Liver (tissue), 3 donors: Measurements from ENCODE around the gene MIF4GD.

ENCODE experiments used
- RXRA ChIP-seq, 2 donors: IDR thresholded peaks; 2 replicates each; pipeline ENCODE4 v1.6.1; 2017 to 2018; ENCODE audit warnings: antibody characterized with exemption in 2 of 2, mild to moderate bottlenecking in 1 of 2
- TAF1 ChIP-seq: conservative IDR thresholded peaks from 2 replicates; pipeline ENCODE4 v1.6.1; 2016; ENCODE audit warnings: antibody characterized with exemption, mild to moderate bottlenecking
- TF ChIP-seq, protein P1 (sequence below): fragments of 150-350 bp; IDR thresholded peaks from 2 replicates; pipeline ENCODE4 v1.5.1; 2017; ENCODE audit warnings: improper control_type of control experiment, low read depth, low read length; ENCODE audit not compliant: missing input control
- TF ChIP-seq, protein P2 (sequence below): IDR thresholded peaks from 2 replicates; pipeline ENCODE4 v1.6.1; 2016; ENCODE audit warnings: antibody characterized with exemption
- donor health status: healthy.
- donor health status: healthy.

DNA sequence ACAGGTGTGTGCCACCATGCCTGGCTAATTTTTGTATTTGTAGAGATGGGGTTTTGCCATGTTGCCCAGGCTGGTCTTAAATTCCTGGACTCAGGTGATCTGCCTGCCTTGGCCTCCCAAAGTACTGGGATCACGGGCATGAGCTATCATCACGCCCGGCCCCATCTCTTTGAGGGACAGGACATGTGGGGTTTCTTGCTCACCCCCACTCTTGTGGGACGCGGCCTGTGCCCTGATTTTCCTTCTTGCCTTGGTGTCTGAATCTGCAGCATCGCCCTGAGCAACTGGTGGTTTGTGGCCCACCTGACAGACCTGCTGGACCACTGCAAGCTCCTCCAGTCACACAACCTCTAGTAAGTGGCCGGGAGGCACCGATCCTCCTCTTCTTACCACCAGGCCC is 40.0 kb downstream of the MIF4GD start:
- TF ChIP-seq, protein P1, sequence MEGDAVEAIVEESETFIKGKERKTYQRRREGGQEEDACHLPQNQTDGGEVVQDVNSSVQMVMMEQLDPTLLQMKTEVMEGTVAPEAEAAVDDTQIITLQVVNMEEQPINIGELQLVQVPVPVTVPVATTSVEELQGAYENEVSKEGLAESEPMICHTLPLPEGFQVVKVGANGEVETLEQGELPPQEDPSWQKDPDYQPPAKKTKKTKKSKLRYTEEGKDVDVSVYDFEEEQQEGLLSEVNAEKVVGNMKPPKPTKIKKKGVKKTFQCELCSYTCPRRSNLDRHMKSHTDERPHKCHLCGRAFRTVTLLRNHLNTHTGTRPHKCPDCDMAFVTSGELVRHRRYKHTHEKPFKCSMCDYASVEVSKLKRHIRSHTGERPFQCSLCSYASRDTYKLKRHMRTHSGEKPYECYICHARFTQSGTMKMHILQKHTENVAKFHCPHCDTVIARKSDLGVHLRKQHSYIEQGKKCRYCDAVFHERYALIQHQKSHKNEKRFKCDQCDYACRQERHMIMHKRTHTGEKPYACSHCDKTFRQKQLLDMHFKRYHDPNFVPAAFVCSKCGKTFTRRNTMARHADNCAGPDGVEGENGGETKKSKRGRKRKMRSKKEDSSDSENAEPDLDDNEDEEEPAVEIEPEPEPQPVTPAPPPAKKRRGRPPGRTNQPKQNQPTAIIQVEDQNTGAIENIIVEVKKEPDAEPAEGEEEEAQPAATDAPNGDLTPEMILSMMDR, result no peak
- TF ChIP-seq RXRA (IDR thresholded peaks at IDR 0.05), result no peak
- TF ChIP-seq TAF1, result no peak
- TF ChIP-seq, protein P2, sequence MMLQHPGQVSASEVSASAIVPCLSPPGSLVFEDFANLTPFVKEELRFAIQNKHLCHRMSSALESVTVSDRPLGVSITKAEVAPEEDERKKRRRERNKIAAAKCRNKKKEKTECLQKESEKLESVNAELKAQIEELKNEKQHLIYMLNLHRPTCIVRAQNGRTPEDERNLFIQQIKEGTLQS, result no peak
